SKM-1 (cell line): Measurements from ENCODE around the gene FYN.

ENCODE experiments used
- DNase-seq: peaks from one replicate; lab custom pipeline; 2025; ENCODE audit not compliant: unreplicated experiment; lab: John Stamatoyannopoulos, UW

Gene FYN

GRCh38 chr6:111809766-111810165 lies 63.5 kb downstream of the FYN start:
- DNase-seq, result no peak

GRCh38 chr6:111809264-111809663 lies 64.0 kb downstream of the FYN start:
- DNase-seq, result no peak

- no peak for DNase-seq
Observed at GRCh38 chr6:111808493-111808892, 64.8 kb downstream of the FYN start.

- DNase-seq, result no peak
Observed at GRCh38 chr6:111806561-111807497, 66.4 kb downstream of the FYN start.

GRCh38 chr6:111806165-111806547 lies 67.1 kb downstream of the FYN start:
- no peak for DNase-seq

- no peak for DNase-seq
Observed at GRCh38 chr6:111805511-111806164, 67.6 kb downstream of the FYN start.

- no peak for DNase-seq
Observed at GRCh38 chr6:111804627-111805235, 68.5 kb downstream of the FYN start.

GRCh38 chr6:111803804-111804203 lies 69.4 kb downstream of the FYN start:
- no peak for DNase-seq

- no peak for DNase-seq
Observed at GRCh38 chr6:111803371-111803770, 69.9 kb downstream of the FYN start.

- no peak for DNase-seq
Observed at GRCh38 chr6:111802720-111803330, 70.4 kb downstream of the FYN start.

GRCh38 chr6:111802015-111802414 lies 71.2 kb downstream of the FYN start:
- DNase-seq, result no peak

- DNase-seq, result no peak
Observed at GRCh38 chr6:111800821-111801220, 72.4 kb downstream of the FYN start.

GRCh38 chr6:111800259-111800765 lies 72.9 kb downstream of the FYN start:
- no peak for DNase-seq

GRCh38 chr6:111799576-111800258 lies 73.5 kb downstream of the FYN start:
- DNase-seq, result no peak

GRCh38 chr6:111798281-111798725 lies 74.9 kb downstream of the FYN start:
- no peak for DNase-seq

- DNase-seq, result no peak
Observed at GRCh38 chr6:111796310-111796918, 76.8 kb downstream of the FYN start.

- DNase-seq, result no peak
Observed at GRCh38 chr6:111795558-111795957, 77.7 kb downstream of the FYN start.

- DNase-seq, result no peak
Observed at GRCh38 chr6:111794727-111795452, 78.4 kb downstream of the FYN start.

- no peak for DNase-seq
Observed at GRCh38 chr6:111794300-111794699, 79.0 kb downstream of the FYN start.

GRCh38 chr6:111793711-111794111 lies 79.5 kb downstream of the FYN start:
- DNase-seq, result no peak
